ENCODE measurements around the gene QKI. TPM values are rescaled to one million over a fixed set of nuclear protein-coding genes. Genes with fewer than 3 reads are reported as not detected.

QKI gene
- total and polyA plus RNA-seq, 10 of the 15 experiments (the other 5 are each of a cell fraction or from before 2014, with no cell fraction given) = 4.7 to 72.5 (median 38.9) TPM

DNA sequence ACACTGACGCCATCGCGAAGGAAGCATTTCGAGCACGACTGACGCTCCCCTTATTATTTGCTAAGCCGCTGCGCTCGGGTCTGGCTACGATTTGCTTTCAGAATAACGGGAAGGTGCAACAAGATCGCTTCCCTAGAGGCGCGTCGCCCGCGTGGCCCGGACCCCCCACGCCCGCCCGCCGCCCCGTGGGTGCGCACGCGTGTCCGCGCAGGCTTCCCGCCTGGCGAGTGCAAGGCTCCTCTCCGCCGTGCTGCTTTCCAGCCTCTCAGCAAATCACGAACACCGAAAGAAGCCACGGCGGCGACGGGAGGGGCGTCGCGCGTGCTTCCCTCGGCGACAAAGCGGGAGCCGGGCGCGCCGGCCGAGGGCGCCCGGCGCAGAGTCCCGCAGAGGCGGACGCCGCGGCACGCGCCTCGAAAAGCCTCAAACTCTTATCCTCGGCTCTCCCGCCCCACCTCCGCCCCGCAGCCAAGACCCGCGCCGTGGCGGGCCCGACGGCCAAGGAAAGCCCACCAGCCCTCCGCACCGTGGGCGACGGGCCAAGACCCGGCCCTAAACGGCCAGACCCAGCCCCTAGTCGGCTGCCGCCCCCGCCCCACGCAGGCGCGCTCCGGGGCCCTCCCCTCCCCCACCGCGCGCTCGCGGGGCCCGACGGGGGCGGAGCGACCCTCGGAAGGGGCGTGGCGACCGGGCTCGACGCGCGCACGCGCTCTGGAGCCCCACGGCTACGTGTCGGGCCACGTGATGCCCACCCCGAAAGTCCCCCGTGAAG lies 987 bp upstream of the QKI start (continued):
- TF ChIP-seq DPF2 (IDR thresholded peaks at IDR 0.05) = peak; percentile 88
- no peak for TF ChIP-seq RAD21 (IDR thresholded peaks at IDR 0.05; ENCODE audit: insufficient read depth, low read depth, low read length)
- no peak; the same call in 1 of the 2 replicates for TF ChIP-seq TARDBP (IDR thresholded peaks at IDR 0.05; ENCODE audit: borderline replicate concordance)
- no peak for TF ChIP-seq ATF7 (IDR thresholded peaks at IDR 0.05; ENCODE audit: low read depth)
- no peak for TF ChIP-seq NFIC (IDR thresholded peaks at IDR 0.05; ENCODE audit: low read depth, low read length)
- peak; percentile 83 for TF ChIP-seq POLR2A (IDR thresholded peaks at IDR 0.05; ENCODE audit: low read depth, low read length)
- TF ChIP-seq ZZZ3 (IDR thresholded peaks at IDR 0.05; ENCODE audit: control insufficient read depth, insufficient read length, low read depth) = no peak
- no peak for TF ChIP-seq TCF12 (IDR thresholded peaks at IDR 0.05; ENCODE audit: low read depth, low read length)
- TF ChIP-seq SPI1 (IDR thresholded peaks at IDR 0.05; ENCODE audit: borderline replicate concordance, insufficient read depth, low read depth, low read length) = no peak
- TF ChIP-seq BCL11A (IDR thresholded peaks at IDR 0.05; ENCODE audit: low read depth, low read length) = no peak
- TF ChIP-seq POU2F2 (IDR thresholded peaks at IDR 0.05; ENCODE audit: borderline replicate concordance, low read depth, low read length) = no peak
- TF ChIP-seq, protein P1, sequence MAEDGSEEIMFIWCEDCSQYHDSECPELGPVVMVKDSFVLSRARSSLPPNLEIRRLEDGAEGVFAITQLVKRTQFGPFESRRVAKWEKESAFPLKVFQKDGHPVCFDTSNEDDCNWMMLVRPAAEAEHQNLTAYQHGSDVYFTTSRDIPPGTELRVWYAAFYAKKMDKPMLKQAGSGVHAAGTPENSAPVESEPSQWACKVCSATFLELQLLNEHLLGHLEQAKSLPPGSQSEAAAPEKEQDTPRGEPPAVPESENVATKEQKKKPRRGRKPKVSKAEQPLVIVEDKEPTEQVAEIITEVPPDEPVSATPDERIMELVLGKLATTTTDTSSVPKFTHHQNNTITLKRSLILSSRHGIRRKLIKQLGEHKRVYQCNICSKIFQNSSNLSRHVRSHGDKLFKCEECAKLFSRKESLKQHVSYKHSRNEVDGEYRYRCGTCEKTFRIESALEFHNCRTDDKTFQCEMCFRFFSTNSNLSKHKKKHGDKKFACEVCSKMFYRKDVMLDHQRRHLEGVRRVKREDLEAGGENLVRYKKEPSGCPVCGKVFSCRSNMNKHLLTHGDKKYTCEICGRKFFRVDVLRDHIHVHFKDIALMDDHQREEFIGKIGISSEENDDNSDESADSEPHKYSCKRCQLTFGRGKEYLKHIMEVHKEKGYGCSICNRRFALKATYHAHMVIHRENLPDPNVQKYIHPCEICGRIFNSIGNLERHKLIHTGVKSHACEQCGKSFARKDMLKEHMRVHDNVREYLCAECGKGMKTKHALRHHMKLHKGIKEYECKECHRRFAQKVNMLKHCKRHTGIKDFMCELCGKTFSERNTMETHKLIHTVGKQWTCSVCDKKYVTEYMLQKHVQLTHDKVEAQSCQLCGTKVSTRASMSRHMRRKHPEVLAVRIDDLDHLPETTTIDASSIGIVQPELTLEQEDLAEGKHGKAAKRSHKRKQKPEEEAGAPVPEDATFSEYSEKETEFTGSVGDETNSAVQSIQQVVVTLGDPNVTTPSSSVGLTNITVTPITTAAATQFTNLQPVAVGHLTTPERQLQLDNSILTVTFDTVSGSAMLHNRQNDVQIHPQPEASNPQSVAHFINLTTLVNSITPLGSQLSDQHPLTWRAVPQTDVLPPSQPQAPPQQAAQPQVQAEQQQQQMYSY (CRISPR knock-in tag; IDR thresholded peaks at IDR 0.05) = no peak
- TF ChIP-seq, protein P2, sequence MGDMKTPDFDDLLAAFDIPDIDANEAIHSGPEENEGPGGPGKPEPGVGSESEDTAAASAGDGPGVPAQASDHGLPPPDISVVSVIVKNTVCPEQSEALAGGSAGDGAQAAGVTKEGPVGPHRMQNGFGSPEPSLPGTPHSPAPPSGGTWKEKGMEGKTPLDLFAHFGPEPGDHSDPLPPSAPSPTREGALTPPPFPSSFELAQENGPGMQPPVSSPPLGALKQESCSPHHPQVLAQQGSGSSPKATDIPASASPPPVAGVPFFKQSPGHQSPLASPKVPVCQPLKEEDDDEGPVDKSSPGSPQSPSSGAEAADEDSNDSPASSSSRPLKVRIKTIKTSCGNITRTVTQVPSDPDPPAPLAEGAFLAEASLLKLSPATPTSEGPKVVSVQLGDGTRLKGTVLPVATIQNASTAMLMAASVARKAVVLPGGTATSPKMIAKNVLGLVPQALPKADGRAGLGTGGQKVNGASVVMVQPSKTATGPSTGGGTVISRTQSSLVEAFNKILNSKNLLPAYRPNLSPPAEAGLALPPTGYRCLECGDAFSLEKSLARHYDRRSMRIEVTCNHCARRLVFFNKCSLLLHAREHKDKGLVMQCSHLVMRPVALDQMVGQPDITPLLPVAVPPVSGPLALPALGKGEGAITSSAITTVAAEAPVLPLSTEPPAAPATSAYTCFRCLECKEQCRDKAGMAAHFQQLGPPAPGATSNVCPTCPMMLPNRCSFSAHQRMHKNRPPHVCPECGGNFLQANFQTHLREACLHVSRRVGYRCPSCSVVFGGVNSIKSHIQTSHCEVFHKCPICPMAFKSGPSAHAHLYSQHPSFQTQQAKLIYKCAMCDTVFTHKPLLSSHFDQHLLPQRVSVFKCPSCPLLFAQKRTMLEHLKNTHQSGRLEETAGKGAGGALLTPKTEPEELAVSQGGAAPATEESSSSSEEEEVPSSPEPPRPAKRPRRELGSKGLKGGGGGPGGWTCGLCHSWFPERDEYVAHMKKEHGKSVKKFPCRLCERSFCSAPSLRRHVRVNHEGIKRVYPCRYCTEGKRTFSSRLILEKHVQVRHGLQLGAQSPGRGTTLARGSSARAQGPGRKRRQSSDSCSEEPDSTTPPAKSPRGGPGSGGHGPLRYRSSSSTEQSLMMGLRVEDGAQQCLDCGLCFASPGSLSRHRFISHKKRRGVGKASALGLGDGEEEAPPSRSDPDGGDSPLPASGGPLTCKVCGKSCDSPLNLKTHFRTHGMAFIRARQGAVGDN (IDR thresholded peaks at IDR 0.05) = peak; percentile 77
- peak; percentile 71 for TF ChIP-seq RELA (IDR thresholded peaks at IDR 0.05; ENCODE audit: borderline replicate concordance, partially characterized antibody)
- TF ChIP-seq PAX8 (IDR thresholded peaks at IDR 0.05) = no peak
- no peak for TF ChIP-seq CBX5 (IDR thresholded peaks at IDR 0.05; ENCODE audit: low read depth)
- TF ChIP-seq PAX5 (IDR thresholded peaks at IDR 0.05; ENCODE audit: borderline replicate concordance, low read depth, low read length) = no peak
- TF ChIP-seq CEBPZ (IDR thresholded peaks at IDR 0.05; ENCODE audit: low read depth, low read length) = no peak
- peak; percentile 87; the same call in 1 of the 2 replicates for TF ChIP-seq RAD51 (IDR thresholded peaks at IDR 0.05)
- no peak for TF ChIP-seq EZH2 (IDR thresholded peaks at IDR 0.05; ENCODE audit: borderline replicate concordance, control insufficient read depth, low read depth, low read length)
- TF ChIP-seq IKZF1 (conservative IDR thresholded peaks at IDR 0.05) = peak; percentile 94
